ENCODE measurements around the gene MIPEP. TPM values are rescaled to one million over a fixed set of nuclear protein-coding genes. Genes with fewer than 3 reads are reported as not detected.

Gene MIPEP
- total RNA-seq, 2 donors from 2014 or later, result 4.0 to 14.6 TPM

DNA sequence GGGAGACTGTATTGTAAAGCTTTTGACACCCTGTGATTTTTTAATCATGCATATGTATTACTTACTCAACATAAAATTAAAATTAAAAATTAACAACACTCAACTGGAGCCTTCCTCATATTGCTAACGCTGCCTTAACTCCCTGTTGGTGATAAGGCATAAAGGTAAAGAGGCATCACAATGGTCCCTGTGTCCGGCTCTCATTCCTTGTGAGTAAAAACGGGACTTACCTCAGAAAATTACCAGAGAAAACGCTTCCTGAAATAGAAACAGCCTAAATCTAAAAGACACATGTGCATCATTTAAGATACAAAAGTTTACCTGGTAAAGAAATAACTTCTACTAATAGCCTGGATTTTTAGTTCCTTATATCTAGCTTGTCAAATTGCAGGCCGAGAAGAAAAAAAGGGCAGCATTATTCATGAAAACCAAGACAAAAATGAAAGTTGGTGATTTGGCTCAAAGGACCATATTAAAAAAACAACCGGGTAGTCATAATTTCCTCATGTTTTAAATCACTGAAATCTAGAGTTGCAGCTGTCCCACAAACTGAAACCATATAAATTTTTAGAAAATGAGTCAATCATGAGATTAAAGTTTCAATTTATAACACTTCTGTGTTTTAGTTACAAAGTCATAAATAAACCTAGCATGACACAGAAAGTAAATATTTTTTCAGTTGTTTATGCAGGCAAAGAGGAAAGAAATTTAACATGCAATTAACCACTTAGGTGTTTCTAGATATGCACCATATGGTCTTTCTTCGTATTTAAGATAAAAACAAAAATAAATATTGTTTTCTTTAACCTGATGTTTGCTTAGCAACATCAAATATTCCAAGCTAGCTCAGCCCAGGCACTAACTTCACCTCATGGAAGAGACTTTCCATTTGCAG is 94.7 kb downstream of the MIPEP start:
- Mint-ChIP-seq H3K4me1 (peaks cover 11% of the 10 kb centered on the region), H3K36me3 (ENCODE audit: low read depth) (no peaks in the 10 kb centered on the region), H3K9me3 (no peaks in the 10 kb centered on the region), H3K27ac (no peak overlapping the region), H3K4me3 (peak overlapping the region; percentile 44), H3K27me3 (no peaks in the 10 kb centered on the region)
- peak; percentile 81 for ATAC-seq (replicated peaks)

DNA sequence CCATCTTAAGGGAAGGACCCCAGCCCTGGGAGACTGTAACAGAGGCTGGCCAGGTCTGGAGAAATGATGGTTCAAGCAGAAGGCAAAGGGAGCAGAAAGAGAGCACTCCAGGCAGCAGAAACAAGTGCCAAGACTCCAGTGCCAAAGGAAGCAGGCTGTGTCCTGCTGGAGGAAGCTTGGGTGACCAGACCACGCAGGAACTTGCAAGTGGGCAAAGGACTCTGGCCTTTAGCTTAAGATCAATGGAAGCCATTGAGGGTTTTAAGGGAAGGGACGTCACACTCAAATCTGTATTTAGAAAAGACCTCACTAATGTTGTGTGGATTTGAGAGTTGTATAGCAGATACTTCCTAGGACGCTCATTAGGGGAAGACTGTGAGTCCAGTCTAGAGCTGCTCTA is 95.5 kb downstream of the MIPEP start:
- Mint-ChIP-seq H3K4me1 (peaks cover 11% of the 10 kb centered on the region), H3K9me3 (no peaks in the 10 kb centered on the region), H3K27ac (no peak overlapping the region), H3K4me3 (peak overlapping the region; percentile 44), H3K36me3 (ENCODE audit: low read depth) (no peaks in the 10 kb centered on the region), H3K27me3 (no peaks in the 10 kb centered on the region)
- ATAC-seq (replicated peaks), result no peak

DNA sequence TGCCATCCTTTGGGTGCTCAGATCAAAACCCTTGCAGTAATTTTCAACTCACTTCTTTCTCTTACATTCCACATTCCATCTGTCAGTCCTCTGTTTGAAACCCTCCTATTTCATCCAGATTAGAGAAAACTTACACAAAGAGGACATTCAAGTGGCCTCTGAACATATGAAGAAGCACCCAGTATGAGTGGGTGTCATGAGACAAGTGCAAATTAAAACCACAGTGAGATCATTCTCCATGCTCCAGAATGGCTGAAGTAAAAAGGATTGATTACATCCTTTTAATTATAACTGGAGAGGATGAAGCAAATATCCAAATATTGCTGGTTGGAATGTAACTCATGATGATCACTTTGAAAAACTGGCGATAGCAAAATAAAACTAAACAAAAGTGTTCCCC is 96.5 kb downstream of the MIPEP start:
- Mint-ChIP-seq H3K27me3 (no peaks in the 10 kb centered on the region), H3K9me3 (no peaks in the 10 kb centered on the region), H3K36me3 (ENCODE audit: low read depth) (no peaks in the 10 kb centered on the region), H3K27ac (no peak overlapping the region), H3K4me3 (no peak overlapping the region), H3K4me1 (peaks cover 11% of the 10 kb centered on the region)
- ATAC-seq (replicated peaks), result no peak

DNA sequence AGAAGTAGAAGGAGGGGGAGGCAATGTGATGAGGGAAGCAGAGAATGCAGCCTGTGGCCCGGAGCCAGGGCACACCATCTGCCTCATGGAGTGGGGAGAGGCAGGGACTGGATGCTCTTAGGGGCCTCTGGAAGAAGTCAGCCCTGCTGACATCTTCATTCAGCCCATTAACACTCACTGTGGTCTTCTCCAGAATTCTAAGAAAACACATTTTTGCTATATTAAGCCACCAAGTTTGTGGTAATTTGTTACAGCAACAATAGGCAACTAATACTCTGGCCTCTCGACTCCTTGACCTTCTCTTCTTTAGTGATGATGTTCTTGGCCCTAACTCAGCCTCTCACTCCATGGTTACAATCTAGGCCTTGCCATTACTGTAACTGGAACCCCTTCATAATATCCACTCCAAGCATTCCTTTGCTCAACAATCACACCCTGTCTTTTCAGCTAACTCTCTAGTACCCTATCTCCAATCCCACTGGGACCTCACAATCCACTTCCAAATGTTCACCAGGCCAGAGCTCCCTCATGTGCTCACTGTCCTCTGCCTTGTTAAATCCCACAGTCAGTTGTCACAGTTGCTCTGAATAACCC is 98.5 kb downstream of the MIPEP start:
- H3K36me3 Mint-ChIP-seq (ENCODE audit: low read depth), result no peaks in the 10 kb centered on the region
- H3K27me3 Mint-ChIP-seq, result no peaks in the 10 kb centered on the region
- no peak for ATAC-seq (replicated peaks)
- no peak overlapping the region for H3K27ac Mint-ChIP-seq
- H3K9me3 Mint-ChIP-seq, result no peaks in the 10 kb centered on the region
- H3K4me1 Mint-ChIP-seq, result peaks cover 5% of the 10 kb centered on the region
- no peak overlapping the region for H3K4me3 Mint-ChIP-seq

DNA sequence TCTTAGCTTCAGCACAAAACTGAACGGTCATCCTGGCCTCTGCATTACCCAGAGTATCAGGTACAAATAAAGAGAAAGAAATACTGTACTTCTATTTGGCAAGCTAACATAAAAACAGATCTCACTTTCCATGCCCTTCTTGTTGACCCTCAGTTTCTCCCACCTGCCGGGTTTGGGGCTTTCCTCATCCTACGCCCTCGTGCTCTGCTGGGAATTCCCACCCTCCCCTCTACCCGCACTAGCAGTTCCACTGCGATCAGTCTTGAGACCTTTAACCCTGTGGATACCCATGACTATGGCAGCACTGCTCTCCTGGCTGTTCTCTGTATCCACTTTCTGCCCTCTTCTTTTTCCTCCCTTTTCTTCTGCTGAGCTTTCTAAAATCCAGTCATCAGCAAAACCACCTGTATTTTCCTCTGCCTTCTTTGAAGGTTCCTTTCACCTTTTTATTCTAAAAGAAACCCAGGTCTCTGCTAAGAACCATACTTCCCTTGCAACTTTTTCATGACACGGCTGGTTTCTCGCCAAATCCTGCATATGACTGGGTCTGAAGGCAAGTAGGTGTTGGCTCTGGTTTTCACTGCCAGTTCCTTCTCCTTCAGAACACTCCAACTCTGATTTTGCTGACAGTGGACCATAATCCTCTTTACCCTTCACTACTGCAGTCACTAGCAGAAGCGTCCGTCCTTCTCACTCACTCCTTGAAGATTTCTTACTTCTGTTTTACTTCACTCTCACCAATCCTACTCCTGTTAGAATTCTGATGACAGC is 99.4 kb downstream of the MIPEP start:
- no peaks in the 10 kb centered on the region for H3K9me3 Mint-ChIP-seq
- H3K4me3 Mint-ChIP-seq, result no peak overlapping the region
- H3K27me3 Mint-ChIP-seq, result no peaks in the 10 kb centered on the region
- no peak overlapping the region for H3K27ac Mint-ChIP-seq
- peaks cover 5% of the 10 kb centered on the region for H3K4me1 Mint-ChIP-seq
- ATAC-seq (replicated peaks), result no peak
- no peaks in the 10 kb centered on the region for H3K36me3 Mint-ChIP-seq (ENCODE audit: low read depth)

DNA sequence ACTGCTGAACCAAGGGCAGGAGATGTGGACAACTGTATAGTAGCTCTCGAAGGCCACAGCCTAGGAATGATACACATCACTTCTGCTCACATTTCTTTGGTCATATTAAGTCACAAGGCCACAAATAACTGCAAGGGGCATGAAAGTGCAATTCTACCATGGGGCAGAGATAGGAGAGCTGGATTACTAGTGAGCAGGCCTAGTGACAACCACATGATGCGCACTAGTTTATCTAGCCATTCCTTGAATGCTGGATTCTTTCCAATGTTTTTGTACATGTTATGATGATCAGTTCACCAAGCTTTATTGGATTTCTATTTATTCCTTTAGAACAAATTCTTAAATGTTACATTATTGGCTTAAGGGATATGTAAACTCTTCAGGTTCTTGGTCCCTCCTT is 100.7 kb downstream of the MIPEP start:
- Mint-ChIP-seq H3K9me3 (no peaks in the 10 kb centered on the region), H3K36me3 (ENCODE audit: low read depth) (no peaks in the 10 kb centered on the region), H3K4me3 (no peak overlapping the region), H3K27me3 (no peaks in the 10 kb centered on the region), H3K4me1 (peaks cover under 1% of the 10 kb centered on the region), H3K27ac (no peak overlapping the region)
- no peak for ATAC-seq (replicated peaks)

DNA sequence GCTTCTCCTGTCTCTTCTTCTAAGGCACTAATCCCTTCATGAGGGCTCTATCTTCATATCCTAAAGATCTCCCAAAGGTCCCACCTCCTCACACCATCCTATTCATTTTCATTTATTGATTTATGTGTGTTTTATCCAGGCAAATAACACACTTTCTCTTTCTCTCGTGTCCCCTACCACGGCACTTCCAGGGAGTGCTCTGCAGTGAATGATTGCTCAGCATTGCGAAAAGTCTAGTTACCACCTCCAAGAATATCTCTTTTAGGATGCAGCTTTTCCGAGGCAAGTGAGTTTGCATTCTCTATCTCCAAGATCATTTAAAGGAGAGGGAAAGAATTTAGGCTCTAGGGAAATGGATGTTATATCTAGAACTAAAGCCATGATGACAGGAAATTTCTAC is 101.7 kb downstream of the MIPEP start:
- H3K36me3 Mint-ChIP-seq (ENCODE audit: low read depth), result no peaks in the 10 kb centered on the region
- H3K4me1 Mint-ChIP-seq, result no peaks in the 10 kb centered on the region
- no peak overlapping the region for H3K4me3 Mint-ChIP-seq
- ATAC-seq (replicated peaks), result no peak
- no peaks in the 10 kb centered on the region for H3K27me3 Mint-ChIP-seq
- no peak overlapping the region for H3K27ac Mint-ChIP-seq
- H3K9me3 Mint-ChIP-seq, result no peaks in the 10 kb centered on the region

DNA sequence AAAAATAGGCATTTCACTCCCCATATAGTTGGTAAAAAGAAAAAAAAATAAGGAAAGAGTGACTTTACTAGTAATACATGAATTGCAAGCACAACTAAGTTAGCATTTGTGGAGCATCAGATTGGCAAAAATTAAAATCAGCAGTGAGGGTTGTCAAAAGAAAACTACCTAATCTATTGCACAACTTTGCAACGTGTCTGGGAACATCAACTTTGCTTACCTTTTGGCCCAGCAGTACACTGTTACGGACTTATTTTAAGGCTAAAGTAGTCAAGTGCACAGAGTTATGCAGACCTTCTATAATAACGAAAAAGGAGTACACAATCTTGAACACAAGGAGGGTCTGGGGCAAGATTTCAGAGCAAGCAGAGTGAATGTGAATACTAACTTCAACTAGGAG is 102.6 kb downstream of the MIPEP start:
- Mint-ChIP-seq H3K36me3 (ENCODE audit: low read depth) (no peaks in the 10 kb centered on the region), H3K9me3 (no peaks in the 10 kb centered on the region), H3K27me3 (no peaks in the 10 kb centered on the region), H3K4me1 (no peaks in the 10 kb centered on the region), H3K27ac (no peak overlapping the region), H3K4me3 (no peak overlapping the region)
- ATAC-seq (replicated peaks), result no peak

DNA sequence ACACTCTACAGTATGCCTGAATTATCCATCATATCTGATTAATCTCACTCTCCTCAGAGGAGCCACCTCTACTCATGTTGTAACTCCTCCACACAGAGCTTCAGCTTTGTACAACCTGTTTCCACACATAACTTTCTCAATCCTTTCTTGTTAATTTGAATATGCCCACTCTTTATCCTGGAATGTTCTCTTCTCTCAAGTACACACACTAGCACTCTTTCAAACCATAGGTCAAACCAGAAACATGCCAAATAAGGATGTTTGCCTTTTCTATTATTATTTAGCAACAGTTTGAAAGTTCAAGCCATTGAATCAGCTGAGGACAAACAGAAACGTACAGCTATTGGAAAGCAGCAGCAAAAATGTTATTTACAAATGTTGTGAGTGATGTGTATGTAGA is 110.3 kb downstream of the MIPEP start:
- Mint-ChIP-seq H3K36me3 (ENCODE audit: low read depth) (no peaks in the 10 kb centered on the region), H3K4me1 (peaks cover 12% of the 10 kb centered on the region), H3K27ac (no peak overlapping the region), H3K27me3 (no peaks in the 10 kb centered on the region), H3K4me3 (no peak overlapping the region), H3K9me3 (no peaks in the 10 kb centered on the region)
- ATAC-seq (replicated peaks), result no peak

DNA sequence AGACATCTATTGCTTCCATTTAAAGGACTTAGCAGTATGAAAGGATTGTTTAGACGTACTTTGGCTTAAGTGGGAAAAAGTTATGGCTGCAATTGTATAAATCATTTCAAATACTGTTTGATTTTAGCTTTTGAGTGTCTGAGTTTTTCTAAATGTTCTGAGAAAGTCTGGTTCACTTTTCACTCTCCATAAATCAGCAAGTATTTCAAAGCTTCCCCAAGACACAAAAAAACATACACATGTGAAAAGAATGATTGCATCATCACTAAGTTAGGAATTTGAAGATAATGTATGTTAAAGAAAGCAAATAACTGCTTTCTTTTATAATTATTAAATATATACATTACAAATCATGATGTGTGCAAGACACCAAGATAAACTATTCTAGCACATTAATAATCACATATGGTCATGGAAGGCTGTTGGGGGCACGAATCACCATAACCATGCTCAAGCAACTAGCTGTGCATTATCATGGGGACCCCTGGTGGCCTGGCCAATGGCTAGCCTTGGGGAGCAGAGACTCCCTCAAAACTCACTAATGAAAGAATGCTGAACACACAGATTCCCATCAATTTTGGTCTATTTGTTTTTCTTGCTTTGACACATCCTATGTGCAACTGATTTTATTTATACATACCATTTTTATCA is 111.1 kb downstream of the MIPEP start:
- Mint-ChIP-seq H3K4me3 (no peak overlapping the region), H3K9me3 (no peaks in the 10 kb centered on the region), H3K27me3 (no peaks in the 10 kb centered on the region), H3K4me1 (peaks cover 12% of the 10 kb centered on the region), H3K27ac (no peak overlapping the region), H3K36me3 (ENCODE audit: low read depth) (no peaks in the 10 kb centered on the region)
- ATAC-seq (replicated peaks), result no peak

DNA sequence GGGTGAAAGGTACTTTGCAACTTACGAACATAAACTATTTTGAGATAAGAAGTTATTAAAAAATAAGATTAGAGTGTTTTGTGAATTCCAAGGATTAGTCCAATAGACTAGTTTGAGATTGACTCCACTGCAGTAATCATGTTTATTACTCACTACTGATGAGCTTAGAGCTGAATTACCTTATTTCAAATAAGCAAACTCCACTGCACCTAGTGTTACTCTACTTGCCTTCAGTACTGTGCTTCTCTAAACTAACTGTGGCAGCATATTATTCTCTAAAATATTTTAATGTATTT is 111.7 kb downstream of the MIPEP start:
- Mint-ChIP-seq H3K27ac (no peak overlapping the region), H3K36me3 (ENCODE audit: low read depth) (no peaks in the 10 kb centered on the region), H3K4me1 (peaks cover 12% of the 10 kb centered on the region), H3K4me3 (no peak overlapping the region), H3K9me3 (no peaks in the 10 kb centered on the region), H3K27me3 (no peaks in the 10 kb centered on the region)
- no peak for ATAC-seq (replicated peaks)

DNA sequence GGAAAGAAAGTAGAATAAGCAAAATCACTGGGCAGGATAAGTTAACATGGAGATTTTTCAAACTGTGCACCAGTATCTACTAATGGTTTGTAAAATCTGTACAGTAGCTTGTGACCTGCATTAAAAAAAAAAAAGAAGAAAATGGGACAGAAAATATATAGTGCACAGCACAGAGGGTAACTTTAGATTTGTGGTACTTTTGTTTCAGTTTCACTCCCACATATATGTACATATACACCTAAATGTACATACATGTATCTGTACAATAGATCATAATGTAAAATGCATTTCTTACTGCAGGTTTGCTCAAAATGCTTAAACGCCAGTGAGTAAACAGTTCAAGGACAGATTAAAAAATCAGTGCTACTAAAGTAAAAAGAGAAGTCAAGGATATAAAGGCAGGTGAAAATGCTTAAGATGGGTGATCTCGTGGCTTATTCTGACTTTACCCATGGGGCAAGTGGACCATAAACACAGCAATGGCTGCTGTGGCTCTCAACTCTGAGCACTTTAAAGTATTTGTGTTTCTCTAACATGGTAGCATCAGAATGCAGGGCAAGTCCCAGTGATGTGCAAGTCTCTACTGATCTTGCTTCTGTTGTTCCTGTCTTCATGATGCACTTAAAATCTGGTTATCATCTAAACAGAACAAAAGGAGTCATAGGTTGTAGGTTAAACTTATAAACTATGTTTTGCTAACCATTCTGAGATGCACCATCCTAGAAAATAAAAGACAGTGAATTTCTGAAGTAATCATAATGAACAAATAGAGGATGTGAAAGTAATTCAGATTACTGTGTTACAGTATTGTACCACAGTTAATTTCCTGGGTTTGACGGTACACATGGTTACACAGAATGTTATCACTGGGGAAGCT is 112.3 kb downstream of the MIPEP start:
- Mint-ChIP-seq H3K9me3 (no peaks in the 10 kb centered on the region), H3K4me1 (peaks cover 12% of the 10 kb centered on the region), H3K4me3 (peak overlapping the region; percentile 12), H3K27me3 (no peaks in the 10 kb centered on the region), H3K27ac (no peak overlapping the region), H3K36me3 (ENCODE audit: low read depth) (no peaks in the 10 kb centered on the region)
- peak; percentile 40 for ATAC-seq (replicated peaks)

DNA sequence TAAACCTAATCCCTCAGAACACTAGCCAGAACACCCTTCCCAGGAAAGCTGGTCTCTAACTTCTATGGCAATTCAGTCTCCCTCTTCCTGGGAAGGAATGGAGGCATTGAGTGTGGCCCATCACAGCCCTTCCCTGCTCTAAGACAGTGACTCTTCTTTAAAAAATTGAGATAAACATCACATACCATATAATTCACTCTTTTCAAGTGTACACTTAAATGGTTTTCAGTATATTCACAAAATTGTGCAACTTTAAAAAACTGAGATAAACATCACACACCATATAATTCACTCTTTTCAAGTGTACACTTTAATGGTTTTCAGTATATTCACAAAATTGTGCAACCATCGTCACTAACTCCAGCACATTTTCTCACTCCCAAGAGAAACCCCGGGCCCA is 116.5 kb downstream of the MIPEP start:
- Mint-ChIP-seq H3K4me3 (no peak overlapping the region), H3K27ac (no peak overlapping the region), H3K27me3 (no peaks in the 10 kb centered on the region), H3K36me3 (ENCODE audit: low read depth) (no peaks in the 10 kb centered on the region), H3K9me3 (no peaks in the 10 kb centered on the region), H3K4me1 (peaks cover 18% of the 10 kb centered on the region)
- ATAC-seq (replicated peaks), result no peak

DNA sequence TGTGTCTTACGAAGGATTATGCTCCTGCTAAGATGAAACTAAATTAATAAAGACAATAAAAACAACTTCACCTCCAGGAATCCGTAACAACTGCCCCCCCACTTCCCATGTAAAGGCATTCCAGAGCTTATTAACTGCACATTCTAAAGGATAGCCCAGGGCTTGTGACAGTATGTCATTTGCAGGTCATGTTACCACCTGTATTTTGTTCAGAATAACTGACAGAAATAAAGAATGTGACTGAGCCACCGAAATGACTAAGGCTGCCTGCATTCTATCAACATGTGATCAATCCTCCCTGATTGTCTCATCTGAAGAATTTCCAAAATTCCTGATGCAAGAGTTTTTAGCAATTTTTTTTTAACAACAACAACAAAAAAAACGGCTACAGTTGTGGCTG is 117.2 kb downstream of the MIPEP start:
- no peaks in the 10 kb centered on the region for H3K9me3 Mint-ChIP-seq
- no peak overlapping the region for H3K4me3 Mint-ChIP-seq
- no peaks in the 10 kb centered on the region for H3K36me3 Mint-ChIP-seq (ENCODE audit: low read depth)
- H3K4me1 Mint-ChIP-seq, result peaks cover 14% of the 10 kb centered on the region
- H3K27me3 Mint-ChIP-seq, result no peaks in the 10 kb centered on the region
- no peak for ATAC-seq (replicated peaks)
- H3K27ac Mint-ChIP-seq, result no peak overlapping the region

Measured in activated T-helper 17 cell treated with anti-CD3 and anti-CD28 coated beads, Interleukin-2, amount 50 U/mL, for 72 hours (primary cell).